ENCODE measurements around the gene ELOVL1.
"Not testable (repeated sequence)": the region's sequence is repeated elsewhere in the genome, so short reads cannot be mapped to it uniquely, and the experiment has no call there.

ELOVL1 gene

DNA sequence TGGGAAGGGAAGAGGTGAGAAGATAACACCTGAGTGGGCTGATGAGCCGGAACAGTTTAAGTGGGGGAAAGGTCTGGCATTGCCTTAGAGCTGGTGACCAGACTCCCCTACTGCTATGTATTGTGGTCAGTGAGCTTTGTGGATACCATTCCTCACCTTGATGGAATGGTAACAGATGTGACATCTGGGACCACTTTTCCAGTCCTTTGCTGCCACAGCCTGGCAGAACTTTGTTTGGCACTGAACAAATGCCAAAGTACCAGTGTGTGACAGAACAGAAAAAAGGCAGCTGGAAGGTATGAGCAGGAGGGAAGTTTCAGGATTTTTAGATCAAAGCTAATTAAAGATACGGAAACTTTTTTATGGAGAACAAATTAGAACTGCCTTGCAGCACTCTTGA lies 15.6 kb upstream of the ELOVL1 start:
- DNase-seq: peak in 5 of 10 donors; percentile 47 to 92 (median 58)
- intact Hi-C loops (cut with DNase I): loop anchor here (1.0 kb wide), 1 partner anchor 145 kb away; no protein-coding TSS in a partner anchor

DNA sequence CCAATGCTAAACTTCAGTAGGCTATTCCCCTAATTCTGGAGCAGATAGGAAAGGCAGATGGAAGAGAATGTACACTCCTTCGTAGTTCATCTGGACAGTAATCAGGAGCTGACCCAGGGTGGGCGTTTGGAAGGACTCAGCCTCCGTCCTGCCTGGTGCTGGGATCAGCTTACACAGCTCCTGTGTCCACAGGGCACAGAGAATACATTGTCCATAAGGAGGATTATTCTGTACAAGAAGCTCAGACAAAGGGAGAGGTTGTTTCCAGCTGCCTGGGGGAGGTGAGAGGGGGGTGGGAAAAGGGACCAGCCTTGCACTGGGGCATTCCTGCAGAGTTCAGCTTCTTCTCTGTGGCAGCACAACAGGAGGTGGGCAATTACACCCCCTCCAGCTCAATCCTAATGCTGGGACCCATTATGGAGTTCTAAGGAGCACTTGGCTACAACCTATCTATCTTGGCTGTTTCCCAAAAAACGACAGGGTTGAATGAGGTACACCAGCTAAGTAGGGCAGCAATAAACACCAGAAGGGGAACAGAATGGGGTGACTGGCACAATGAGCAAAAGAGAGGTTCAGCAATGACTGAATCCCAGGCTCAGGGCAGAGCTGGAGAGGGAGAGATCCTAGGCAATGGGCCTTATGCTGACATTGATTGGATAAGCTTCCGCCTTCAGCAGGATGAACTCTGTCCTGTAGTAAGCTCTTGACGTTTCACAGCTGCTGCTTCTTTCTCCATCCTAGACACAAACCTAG lies 14.4 kb upstream of the ELOVL1 start:
- DNase-seq: peak in 8 of 10 donors; percentile 45 to 94 (median 61)
- intact Hi-C loops (cut with DNase I): no loop called here

DNA sequence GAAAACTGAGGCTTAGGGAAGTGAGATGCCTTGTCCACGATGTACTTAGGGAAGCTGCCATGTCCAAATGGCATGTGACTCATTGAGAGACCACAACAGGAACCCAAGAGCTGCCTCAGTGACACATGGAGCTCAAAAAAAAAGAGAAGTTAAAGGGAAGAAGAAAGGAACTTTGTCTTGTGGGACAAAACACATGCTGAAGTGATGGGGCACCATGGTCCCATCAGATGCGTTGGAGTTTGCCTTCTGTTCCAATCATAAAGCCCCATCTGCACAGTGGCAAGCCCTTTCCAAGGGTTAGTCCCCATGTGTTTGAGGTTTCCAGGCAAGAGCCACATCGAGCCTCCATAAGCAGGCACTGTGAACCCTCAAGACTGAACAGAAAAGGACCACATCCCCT lies 13.8 kb upstream of the ELOVL1 start:
- DNase-seq: peak in 2 of 10 donors; percentile 17 to 40

DNA sequence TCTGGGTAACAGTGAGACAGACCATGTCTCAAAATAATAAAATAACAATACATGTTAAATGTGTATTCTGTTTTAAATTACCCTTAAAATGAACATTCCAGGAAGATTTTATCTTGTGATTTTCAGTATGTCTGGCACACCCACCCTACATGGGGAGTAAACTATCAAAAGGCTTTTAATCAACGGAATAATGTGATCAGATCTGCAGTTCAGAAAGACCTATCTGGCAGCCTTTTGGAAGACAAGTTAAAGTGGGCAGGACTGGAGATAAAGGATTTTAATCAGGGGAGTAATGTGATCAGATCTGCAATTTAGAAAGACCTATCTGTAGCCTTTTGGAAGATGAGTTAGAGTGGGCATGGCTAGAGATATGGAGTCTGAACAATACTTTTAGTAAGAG lies 11.7 kb upstream of the ELOVL1 start:
- intact Hi-C loops (cut with DNase I): no loop called here
- no peak for DNase-seq

More for the DNA sequence above, 13.8 kb upstream of the ELOVL1 start:
- intact Hi-C loops (cut with DNase I): no loop called here

DNA sequence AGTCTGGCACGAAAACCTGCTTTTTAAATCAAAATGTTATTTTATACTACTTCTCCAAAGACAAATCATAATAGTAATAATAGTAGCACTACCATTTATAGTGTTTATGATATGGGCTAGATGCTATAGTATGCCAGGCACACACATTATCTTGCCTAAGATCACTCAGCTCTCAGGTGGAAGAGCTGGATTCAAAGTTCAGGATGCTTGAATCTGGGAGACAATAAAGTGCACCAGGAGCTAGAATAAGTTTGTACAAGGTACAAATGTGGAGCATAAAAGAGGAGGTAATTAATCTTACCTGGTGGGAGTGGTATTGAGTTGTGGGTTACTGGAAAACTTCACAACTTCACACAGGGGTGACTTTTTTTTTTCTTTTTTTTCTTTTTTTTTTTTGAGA lies 10.0 kb upstream of the ELOVL1 start:
- no peak for DNase-seq
- intact Hi-C loops (cut with DNase I): no loop called here

DNA sequence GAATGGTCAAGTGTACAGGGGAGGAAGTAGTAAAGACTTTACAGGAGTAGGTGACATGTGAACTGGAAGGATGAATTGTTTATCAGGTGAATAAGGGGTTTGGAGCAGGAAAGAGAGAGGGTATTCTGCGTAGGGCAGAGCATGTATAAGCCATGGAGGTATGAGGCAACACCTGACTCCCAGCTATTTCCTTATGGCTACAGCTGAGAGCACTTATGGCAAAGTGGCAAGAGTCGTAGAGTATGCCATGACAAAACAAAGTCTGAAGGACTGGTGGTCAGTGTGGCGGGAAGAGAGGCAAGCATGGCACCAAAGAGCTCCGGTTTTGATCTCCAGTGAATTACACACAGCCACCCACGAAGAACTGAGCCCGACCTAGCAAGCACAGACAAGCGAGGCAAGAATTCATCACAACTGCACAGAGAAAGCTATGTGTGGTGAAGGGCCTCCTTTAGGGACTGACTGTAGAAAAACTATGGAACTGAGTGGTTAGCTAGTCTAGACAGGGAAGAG lies 9.0 kb upstream of the ELOVL1 start:
- no peak for DNase-seq
- intact Hi-C loops (cut with DNase I): no loop called here

DNA sequence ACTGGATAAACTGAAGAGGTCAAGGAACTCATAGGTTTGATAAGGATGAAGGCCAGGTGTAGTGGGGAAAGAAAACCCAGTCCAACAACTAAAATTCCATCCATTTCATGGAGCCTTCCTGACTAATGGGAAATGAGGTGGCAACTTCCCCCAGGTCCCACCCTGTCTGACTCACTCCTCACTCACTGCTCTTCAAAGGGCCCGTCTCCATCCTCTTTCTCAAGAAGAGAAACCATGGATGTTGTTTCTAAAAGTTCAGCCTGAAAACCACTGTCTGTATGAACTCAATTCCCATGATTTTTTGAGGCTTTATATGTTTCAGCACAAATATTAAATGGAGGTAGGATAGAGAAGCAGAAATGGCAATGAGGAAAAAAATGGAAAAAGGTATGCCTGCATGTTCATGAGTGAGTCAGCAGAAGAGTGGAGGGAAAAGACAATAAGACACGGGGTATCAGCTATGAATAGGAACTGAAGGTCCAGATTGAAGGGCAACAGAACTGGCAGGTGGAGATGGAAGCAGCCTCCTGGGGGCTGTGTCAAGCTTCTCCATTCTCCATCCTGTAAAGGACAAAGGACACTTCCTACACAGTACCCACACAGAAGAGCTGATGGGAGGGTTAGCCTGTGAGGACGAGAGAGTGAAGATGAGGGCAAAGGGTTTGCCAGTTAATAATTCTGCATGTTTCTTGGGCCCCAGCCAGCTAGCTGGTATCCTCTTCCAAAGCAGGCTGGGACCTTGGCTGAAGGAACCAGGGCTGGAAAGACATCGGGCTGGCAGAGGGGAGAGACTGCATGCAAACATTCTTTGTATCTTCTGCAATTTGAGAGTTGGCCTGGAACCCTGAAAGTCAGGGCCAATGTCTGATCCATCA lies 5.5 kb upstream of the ELOVL1 start:
- intact Hi-C loops (cut with DNase I): no loop called here
- no peak for DNase-seq

GRCh38 chr1:43372172-43372571 lies 4.4 kb upstream of the ELOVL1 start:
- no peak for DNase-seq
- intact Hi-C loops (cut with DNase I): no loop called here

- no peak for DNase-seq
- intact Hi-C loops (cut with DNase I): no loop called here
Observed at GRCh38 chr1:43370564-43370963, 2.8 kb upstream of the ELOVL1 start.

GRCh38 chr1:43369779-43370178 lies 2.0 kb upstream of the ELOVL1 start:
- intact Hi-C loops (cut with DNase I); DNase-seq: not testable (repeated sequence)

DNA sequence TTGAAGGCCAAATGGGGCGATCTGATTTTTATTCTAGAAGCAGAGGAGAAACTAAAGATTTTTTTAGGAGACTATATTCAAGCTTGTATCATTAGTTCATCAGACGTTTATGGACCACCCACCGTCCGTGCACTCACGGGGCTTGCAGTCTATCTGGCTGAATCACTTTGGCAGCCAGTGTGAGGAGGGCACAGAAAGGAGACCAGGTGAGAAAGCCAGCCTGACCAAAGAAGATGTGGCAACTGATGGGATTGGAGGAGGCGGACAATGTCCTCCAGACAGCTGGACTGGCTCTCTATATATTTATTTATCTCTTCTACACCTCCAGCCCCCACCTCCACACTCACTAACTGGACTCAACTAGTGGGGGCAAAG lies 822 bp upstream of the ELOVL1 start:
- DNase-seq: no peak
- intact Hi-C loops (cut with DNase I): no loop called here

DNA sequence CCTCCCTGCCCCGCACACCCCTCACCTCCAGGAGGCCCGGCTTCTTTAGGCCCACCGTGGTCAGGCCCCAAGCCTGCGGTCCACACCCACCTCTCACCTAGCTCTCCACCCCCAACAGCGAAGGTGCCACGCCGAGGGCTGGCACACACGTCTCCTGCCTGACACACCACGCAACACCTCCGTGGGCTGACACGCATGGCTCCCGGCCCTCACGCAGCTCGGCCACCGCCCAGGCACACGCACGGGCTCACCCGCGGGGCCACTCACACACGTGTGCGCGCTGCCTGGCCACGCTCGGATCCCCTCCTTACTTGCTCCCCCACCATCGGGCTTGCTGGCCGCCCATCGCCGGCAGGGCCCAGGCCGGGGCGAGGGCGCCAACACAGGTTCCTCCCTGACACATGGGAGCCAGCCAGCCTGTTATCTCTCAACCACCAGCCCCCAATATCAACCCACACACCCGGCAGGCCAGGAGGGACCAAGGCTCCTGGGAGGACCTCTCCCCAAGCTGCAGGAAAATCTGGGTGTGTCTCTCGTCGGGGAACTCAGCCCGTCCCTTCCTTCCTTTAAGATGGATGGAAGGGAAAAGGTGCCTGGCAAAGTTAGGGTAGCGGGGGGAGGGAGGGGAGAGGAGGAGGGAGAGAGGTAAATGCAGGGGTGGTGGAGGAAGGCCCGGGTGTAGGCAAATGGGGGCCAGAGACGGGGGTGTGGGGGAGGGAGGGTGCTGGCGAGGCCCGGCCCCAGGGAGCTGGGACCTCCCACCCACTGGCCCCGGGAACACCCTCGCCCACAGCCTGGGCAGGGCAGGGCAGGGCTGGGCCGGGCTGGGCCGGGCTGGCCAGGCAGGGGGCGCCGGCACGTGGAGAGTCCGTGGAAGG lies 546 bp downstream of the ELOVL1 start:
- DNase-seq: peak in 2 of 10 donors; percentile 13 to 86
- intact Hi-C loops (cut with DNase I): no loop called here

DNA sequence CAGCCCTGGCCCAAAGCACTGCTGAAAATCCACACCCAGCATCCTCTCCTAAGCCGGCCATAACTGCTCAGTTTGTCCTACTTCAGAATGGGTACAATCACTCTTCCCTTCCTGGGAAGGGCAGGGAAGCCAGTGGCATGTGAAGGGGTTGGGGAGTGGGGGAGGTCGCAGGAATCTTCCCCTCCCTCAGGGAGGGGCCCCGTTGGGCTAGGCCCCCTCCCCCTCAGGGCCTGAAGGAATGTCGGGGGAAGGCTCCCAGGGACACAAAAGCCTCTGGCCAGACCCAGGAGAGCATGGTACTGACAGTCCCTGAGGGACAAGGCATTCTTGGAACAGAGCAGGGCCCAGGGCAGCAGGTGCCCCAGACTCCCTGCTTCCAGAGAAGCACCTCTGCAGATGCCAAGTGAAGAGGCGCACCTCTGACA lies 1.2 kb downstream of the ELOVL1 start:
- intact Hi-C loops (cut with DNase I): no loop called here
- DNase-seq: no peak

- intact Hi-C loops (cut with DNase I): no loop called here
- DNase-seq: no peak
Observed at GRCh38 chr1:43366179-43366578, 1.6 kb downstream of the ELOVL1 start.

DNA sequence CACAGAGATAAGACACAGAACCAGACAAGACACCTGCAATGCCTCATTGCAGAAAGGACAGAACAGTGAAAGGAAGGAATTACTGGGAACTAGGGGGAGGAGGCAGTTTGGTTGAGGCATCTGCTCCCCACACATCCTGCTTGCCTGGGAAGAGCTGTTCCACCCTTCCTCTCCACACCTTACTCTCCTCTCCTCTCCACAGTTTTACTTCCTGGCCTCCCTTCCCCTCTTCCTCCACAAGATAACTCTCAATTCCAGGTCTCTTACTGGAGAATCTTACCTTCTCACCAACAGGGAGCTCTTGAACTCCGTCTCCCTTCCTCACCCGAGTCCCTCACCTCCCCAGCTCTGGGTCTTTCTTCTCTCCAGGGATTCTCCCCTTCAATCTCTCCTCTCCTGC lies 2.1 kb downstream of the ELOVL1 start:
- no peak for DNase-seq
- intact Hi-C loops (cut with DNase I): no loop called here

DNA sequence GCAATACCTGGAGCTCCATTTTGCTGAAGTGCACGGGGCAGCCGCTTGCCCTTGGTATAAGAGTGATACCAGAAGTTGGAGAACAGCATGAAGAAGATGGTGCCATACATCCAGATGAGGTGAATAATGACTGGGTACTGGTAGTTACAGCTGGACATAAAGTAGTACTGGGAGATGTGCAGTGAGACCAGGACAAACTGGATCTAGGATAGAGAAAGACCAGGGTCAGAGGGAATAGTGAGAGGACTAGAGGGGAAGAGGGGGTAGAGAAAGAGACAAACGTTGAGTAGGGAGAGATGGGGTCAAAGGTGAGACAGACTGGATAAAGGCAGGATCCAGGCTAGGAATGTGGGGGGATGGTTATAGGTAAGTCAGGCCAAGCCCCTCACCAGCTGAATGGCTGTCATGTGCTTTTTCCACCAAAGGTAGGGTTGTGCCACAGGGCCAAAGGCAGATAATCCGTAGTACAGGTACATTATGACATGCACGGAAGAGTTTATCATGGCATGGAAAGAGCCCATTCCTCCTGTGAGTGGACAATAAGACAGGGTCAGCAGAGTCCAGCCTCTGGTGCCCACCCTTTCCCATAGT lies 3.8 kb downstream of the ELOVL1 start:
- intact Hi-C loops (cut with DNase I): no loop called here
- no peak for DNase-seq

GRCh38 chr1:43363283-43363934 lies 4.4 kb downstream of the ELOVL1 start:
- DNase-seq: no peak
- intact Hi-C loops (cut with DNase I): no loop called here

GRCh38 chr1:43360616-43361015 lies 7.2 kb downstream of the ELOVL1 start:
- DNase-seq: no peak
- intact Hi-C loops (cut with DNase I): no loop called here

GRCh38 chr1:43359696-43360095 lies 8.1 kb downstream of the ELOVL1 start:
- intact Hi-C loops (cut with DNase I): loop anchor here (5.0 kb wide), 1 partner anchor 62 kb away; no protein-coding TSS in a partner anchor
- no peak for DNase-seq
